BJ (cell line): ENCODE measurements around the gene MGMT. TPM values are rescaled to one million over a fixed set of nuclear protein-coding genes. Genes with fewer than 3 reads are reported as not detected.

Source experiments
- CTCF ChIA-PET: fragments of 350-600 bp; formaldehyde crosslinking; extraction: SDS; loops from one replicate; lab custom pipeline; 2021; ENCODE audit warnings: antibody characterized with exemption, inconsistent platforms; lab: Yijun Ruan, JAX
- POLR2A ChIA-PET: fragments of 300-600 bp; sonication (Branson Sonifier 250); formaldehyde crosslinking; extraction: SDS; loops from one replicate; lab custom pipeline; 2021; ENCODE audit warnings: antibody characterized with exemption; lab: Charles Lee
- DNase-seq: peaks from one replicate; pipeline ENCODE4 v3.0.0-alpha.2; 2011; ENCODE audit warnings: low read depth
- H3K27me3 ChIP-seq: 2 replicates; pipeline ENCODE4 v1.6.0; 2011; ENCODE audit warnings: low read length; ENCODE audit not compliant: control insufficient read depth, insufficient read depth
- H3K36me3 ChIP-seq: 2 replicates; pipeline ENCODE4 v1.5.1; 2011; ENCODE audit warnings: low read length; ENCODE audit not compliant: control insufficient read depth, insufficient read depth
- H3K4me3 ChIP-seq: 2 replicates; pipeline ENCODE4 v1.5.1; 2011; ENCODE audit warnings: low read depth, mild to moderate bottlenecking, control low read depth, low read length
- CTCF ChIP-seq: IDR thresholded peaks from 2 replicates; pipeline ENCODE4 v1.5.1; 2011; ENCODE audit warnings: low read depth, mild to moderate bottlenecking, control low read depth, inconsistent platforms, low read length, moderate library complexity; ENCODE audit not compliant: insufficient read depth
- polyA plus RNA-seq: library from polyadenylated mRNA; depleted of rRNA; stranded (reverse); fragments of >200 nt; gene quantifications from 2 replicates; pipeline ENCODE4 v1.2.3, GENCODE V29; 2011

Gene MGMT
- polyA plus RNA-seq, 1 experiment = 21.0 TPM

- CTCF ChIA-PET = no interaction called here
- H3K36me3 ChIP-seq = no peaks in the 10 kb centered on the region
- DNase-seq = no peak
- POLR2A ChIA-PET = no interaction called here
- TF ChIP-seq CTCF = no peak
- no peaks in the 10 kb centered on the region for H3K27me3 ChIP-seq
- H3K4me3 ChIP-seq = no peak overlapping the region
These were observed 228.6 kb downstream of the MGMT start for GRCh38 chr10:129695671-129696070.

- H3K27me3 ChIP-seq = no peaks in the 10 kb centered on the region
- POLR2A ChIA-PET = no interaction called here
- H3K4me3 ChIP-seq = no peak overlapping the region
- no peak for TF ChIP-seq CTCF
- no peaks in the 10 kb centered on the region for H3K36me3 ChIP-seq
- CTCF ChIA-PET = no interaction called here
- no peak for DNase-seq
These were observed 229.6 kb downstream of the MGMT start for GRCh38 chr10:129696636-129697035.

GRCh38 chr10:129697463-129698247 lies 230.6 kb downstream of the MGMT start:
- CTCF ChIA-PET = no interaction called here
- Histone ChIP-seq H3K27me3 (no peaks in the 10 kb centered on the region), H3K36me3 (no peaks in the 10 kb centered on the region), H3K4me3 (no peak overlapping the region)
- POLR2A ChIA-PET = no interaction called here
- TF ChIP-seq CTCF = no peak
- DNase-seq = no peak

- no peak for TF ChIP-seq CTCF
- Histone ChIP-seq H3K27me3 (no peaks in the 10 kb centered on the region), H3K36me3 (no peaks in the 10 kb centered on the region), H3K4me3 (no peak overlapping the region)
- ChIA-PET CTCF (interaction anchor here (1.3 kb wide), 1 partner anchor 9 kb away, joined by 3 read pairs; no protein-coding TSS in a partner anchor), POLR2A (no interaction called here)
- no peak for DNase-seq
These were observed 232.8 kb downstream of the MGMT start for GRCh38 chr10:129699722-129700340.

GRCh38 chr10:129702605-129703004 lies 235.6 kb downstream of the MGMT start:
- DNase-seq = no peak
- POLR2A ChIA-PET = no interaction called here
- CTCF ChIA-PET = no interaction called here
- Histone ChIP-seq H3K4me3 (no peak overlapping the region), H3K27me3 (no peaks in the 10 kb centered on the region), H3K36me3 (no peaks in the 10 kb centered on the region)
- TF ChIP-seq CTCF = no peak
